Esophagus muscularis mucosa (tissue), 4 donors: ENCODE results near the gene FGF14. TPM values are rescaled to one million over a fixed set of nuclear protein-coding genes. Genes with fewer than 3 reads are reported as not detected.

Experiments
- DNase-seq: peaks from one replicate; pipeline ENCODE4 v3.0.0-alpha.2; 2017; ENCODE audit errors: extremely low spot score
- H3K27ac ChIP-seq, 4 donors: fragments of 200-600 bp; sonication (generic); replicated peaks in 1 of 4; 1 replicate in 3 of 4; 2 replicates in 1 of 4; pipeline ENCODE4 v1.5.1; 2016 to 2019; ENCODE audit warnings: mild to moderate bottlenecking in 1 of 4
- H3K27me3 ChIP-seq, 4 donors: fragments of 200-600 bp; sonication (generic); one replicate each; pipeline versions ENCODE4 v1.5.1 to v1.6.0; 2016 to 2019
- H3K36me3 ChIP-seq, 4 donors: fragments of 200-600 bp; sonication (generic); one replicate each; pipeline ENCODE4 v1.5.1; 2016 to 2019
- H3K4me1 ChIP-seq, 4 donors: fragments of 200-600 bp; sonication (generic); one replicate each; pipeline ENCODE4 v1.5.1; 2016 to 2019
- H3K4me3 ChIP-seq, 4 donors: fragments of 200-600 bp; sonication (generic); 1 replicate in 2 of 4; 2 replicates in 2 of 4; pipeline ENCODE4 v1.5.1; 2016 to 2019; ENCODE audit warnings: mild to moderate bottlenecking in 4 of 4, moderate library complexity in 1 of 4
- H3K9me3 ChIP-seq, 4 donors: fragments of 200-600 bp; sonication (generic); 1 replicate in 3 of 4; 2 replicates in 1 of 4; pipeline ENCODE4 v1.5.1; 2016 to 2019
- EP300 ChIP-seq: sonication (generic); formaldehyde crosslinking; IDR thresholded peaks from one replicate; pipeline ENCODE4 v1.6.1; 2017; ENCODE audit warnings: antibody characterized with exemption
- POLR2A ChIP-seq: fragments of 450-650 bp; IDR thresholded peaks from one replicate; pipeline ENCODE4 v1.6.1; 2017; ENCODE audit warnings: antibody characterized with exemption, moderate library complexity, mild to moderate bottlenecking, low read depth
- POLR2AphosphoS5 ChIP-seq, 2 donors: sonication (generic); formaldehyde crosslinking; IDR thresholded peaks; one replicate each; pipeline ENCODE4 v1.6.1; 2017; ENCODE audit warnings: antibody characterized with exemption in 2 of 2
- WGBS: methylation state at CpG from one replicate; pipeline ENCODE4 v1.1.5; 2018; 5-methylcytosine and 5-hydroxymethylcytosine counted together
- intact Hi-C: fragments of 100-400 bp; cut with DNase I; formaldehyde crosslinking; loops from one replicate; pipeline ENCODE4 v1.15.1; 2023
- total RNA-seq, 4 donors: library from RNA; depleted of rRNA; stranded (reverse); fragments of >200 nt; gene quantifications; one replicate each; pipeline versions ENCODE4 v1.1.0 to v1.2.1, GENCODE V29; 2016
- TF ChIP-seq, protein P1 (sequence below), 3 experiments: fragments of 200-600 bp in 2 of 3; fragments of 450-650 bp in 1 of 3; sonication (generic) in 2 of 3; IDR thresholded peaks; one replicate each; pipeline ENCODE4 v1.5.1; 2017 to 2019; ENCODE audit warnings: antibody characterized with exemption in 3 of 3, mild to moderate bottlenecking in 2 of 3, moderate library complexity in 1 of 3

Gene FGF14
- total RNA-seq, 4 donors from 2014 or later = 0.33 to 2.1 (median 0.87) TPM

DNA sequence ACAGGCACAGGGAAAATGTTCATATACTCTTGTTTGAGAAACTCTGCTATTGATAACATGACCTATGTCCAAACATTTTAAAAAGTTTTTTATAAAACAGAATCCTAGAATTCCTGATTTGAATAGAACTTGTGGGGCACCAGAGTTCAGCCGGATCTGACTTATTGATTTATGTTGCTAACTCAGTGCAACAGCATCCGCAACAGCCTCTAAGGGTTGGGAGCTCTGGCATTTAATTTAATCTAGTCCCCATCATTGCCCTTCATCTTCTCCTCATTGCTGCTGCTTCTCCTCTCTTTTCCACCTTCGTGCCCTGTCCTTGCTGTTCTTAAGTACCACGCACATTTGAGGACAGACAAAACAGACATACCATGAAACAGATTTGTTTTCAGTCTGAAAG lies 214.5 kb downstream of the FGF14 start:
- H3K9me3 ChIP-seq = no peaks in the 10 kb centered on the region
- TF ChIP-seq, protein P1, sequence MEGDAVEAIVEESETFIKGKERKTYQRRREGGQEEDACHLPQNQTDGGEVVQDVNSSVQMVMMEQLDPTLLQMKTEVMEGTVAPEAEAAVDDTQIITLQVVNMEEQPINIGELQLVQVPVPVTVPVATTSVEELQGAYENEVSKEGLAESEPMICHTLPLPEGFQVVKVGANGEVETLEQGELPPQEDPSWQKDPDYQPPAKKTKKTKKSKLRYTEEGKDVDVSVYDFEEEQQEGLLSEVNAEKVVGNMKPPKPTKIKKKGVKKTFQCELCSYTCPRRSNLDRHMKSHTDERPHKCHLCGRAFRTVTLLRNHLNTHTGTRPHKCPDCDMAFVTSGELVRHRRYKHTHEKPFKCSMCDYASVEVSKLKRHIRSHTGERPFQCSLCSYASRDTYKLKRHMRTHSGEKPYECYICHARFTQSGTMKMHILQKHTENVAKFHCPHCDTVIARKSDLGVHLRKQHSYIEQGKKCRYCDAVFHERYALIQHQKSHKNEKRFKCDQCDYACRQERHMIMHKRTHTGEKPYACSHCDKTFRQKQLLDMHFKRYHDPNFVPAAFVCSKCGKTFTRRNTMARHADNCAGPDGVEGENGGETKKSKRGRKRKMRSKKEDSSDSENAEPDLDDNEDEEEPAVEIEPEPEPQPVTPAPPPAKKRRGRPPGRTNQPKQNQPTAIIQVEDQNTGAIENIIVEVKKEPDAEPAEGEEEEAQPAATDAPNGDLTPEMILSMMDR (IDR thresholded peaks at IDR 0.05) = no peak
- TF ChIP-seq EP300 (no peak), POLR2A (no peak), POLR2AphosphoS5 (IDR thresholded peaks at IDR 0.05) (no peak)
- no peak for DNase-seq
- 92% methylated on average over 4 of the region's 4 CpGs for WGBS
- no peak overlapping the region for H3K27ac ChIP-seq
- H3K27me3 ChIP-seq = no peaks in the 10 kb centered on the region
- H3K36me3 ChIP-seq = no peaks in the 10 kb centered on the region
- no peaks in the 10 kb centered on the region for H3K4me1 ChIP-seq
- no peak overlapping the region for H3K4me3 ChIP-seq
- intact Hi-C loops = no loop called here

DNA sequence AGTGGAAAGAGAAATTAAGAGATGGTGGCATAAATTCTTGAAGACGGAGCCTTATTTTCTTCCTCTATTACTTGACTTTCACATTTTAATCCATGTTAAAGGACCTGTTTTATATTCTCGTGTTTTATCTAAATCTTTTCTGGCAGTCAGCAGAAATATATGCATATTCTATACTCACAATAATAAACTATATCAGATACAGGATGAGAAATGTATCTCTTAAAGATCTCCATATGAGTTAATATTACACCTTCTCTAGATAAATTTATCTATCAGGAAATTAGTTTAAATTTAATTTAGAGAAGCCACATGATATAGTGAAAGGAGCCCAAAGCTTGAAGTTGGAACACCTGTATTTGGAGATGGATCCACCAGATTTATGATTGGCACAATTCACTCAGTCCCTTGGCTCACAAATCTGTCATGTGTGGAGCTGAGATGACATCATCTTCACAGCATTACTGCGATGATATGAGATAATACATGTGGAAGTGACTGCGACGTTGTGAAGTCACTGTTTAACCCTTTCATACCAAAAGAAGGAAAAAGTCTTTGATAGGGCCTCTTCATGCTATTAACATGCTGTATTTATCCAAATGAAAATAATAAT lies 216.4 kb downstream of the FGF14 start:
- Histone ChIP-seq H3K36me3 (no peaks in the 10 kb centered on the region), H3K27me3 (no peaks in the 10 kb centered on the region), H3K4me3 (no peak overlapping the region), H3K4me1 (no peaks in the 10 kb centered on the region), H3K9me3 (no peaks in the 10 kb centered on the region), H3K27ac (no peak overlapping the region)
- no peak for DNase-seq
- intact Hi-C loops = no loop called here
- TF ChIP-seq POLR2A (no peak), EP300 (no peak), POLR2AphosphoS5 (IDR thresholded peaks at IDR 0.05) (no peak)
- TF ChIP-seq, protein P1 (IDR thresholded peaks at IDR 0.05) = no peak
- 65% methylated on average over 5 of the region's 5 CpGs for WGBS

DNA sequence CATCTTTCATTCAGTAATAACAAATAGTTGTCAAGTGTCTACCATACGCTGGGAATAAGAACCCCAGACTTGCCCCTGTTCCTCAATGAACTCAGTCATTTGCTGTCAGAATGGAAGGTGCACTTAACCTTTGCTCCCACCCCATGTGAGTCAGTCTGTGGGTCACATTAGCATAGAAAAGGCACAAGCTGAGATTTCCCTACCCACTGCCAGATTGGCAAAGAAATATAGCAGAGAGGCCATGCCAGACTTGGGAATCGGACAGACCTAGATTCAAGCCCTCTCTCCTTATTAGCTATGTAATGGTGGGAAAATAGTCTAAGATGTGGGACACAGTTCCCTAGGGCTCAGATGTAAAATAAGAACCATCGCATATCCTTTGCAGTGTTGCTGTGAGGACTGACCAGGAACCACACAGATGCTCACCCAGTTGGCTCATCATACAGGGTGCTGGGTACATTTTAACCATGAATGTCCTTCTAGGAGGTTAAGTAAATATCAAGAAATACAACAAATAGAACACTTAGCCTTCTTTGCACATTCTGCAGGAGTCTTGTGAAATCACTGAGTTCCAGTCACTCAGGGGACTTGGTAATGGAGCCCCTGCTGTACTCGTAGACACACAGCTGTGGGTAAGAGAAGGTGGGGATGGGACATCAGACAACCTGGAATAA lies 218.2 kb downstream of the FGF14 start:
- Histone ChIP-seq H3K9me3 (no peaks in the 10 kb centered on the region), H3K36me3 (no peaks in the 10 kb centered on the region), H3K4me1 (no peaks in the 10 kb centered on the region), H3K27me3 (no peaks in the 10 kb centered on the region), H3K4me3 (no peak overlapping the region), H3K27ac (no peak overlapping the region)
- intact Hi-C loops = no loop called here
- 89% methylated on average over 4 of the region's 4 CpGs for WGBS
- TF ChIP-seq EP300 (no peak), POLR2AphosphoS5 (IDR thresholded peaks at IDR 0.05) (no peak), POLR2A (no peak)
- TF ChIP-seq, protein P1 (IDR thresholded peaks at IDR 0.05) = no peak
- DNase-seq = no peak

DNA sequence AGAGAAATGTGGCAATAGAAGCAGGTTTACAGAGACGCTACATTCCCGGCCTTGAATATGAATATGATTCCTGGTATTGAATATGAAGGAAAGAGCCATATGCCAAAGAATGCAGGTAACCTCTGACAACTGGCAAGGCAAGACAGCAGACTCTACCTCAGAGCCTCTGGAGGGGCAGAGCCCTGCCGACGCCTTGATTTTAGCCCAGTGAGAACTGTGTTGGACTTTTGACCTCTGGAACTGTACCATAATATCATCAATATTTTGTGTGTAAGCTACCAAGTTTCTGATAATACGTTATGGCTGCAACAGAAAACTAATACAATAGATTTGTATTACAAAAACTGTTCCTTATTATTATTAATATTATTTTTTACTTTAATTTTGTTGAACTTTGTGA lies 219.7 kb downstream of the FGF14 start:
- Histone ChIP-seq H3K4me3 (no peak overlapping the region), H3K4me1 (no peaks in the 10 kb centered on the region), H3K9me3 (no peaks in the 10 kb centered on the region), H3K36me3 (no peaks in the 10 kb centered on the region), H3K27ac (no peak overlapping the region), H3K27me3 (no peaks in the 10 kb centered on the region)
- 85% methylated on average over 5 of the region's 5 CpGs for WGBS
- DNase-seq = no peak
- TF ChIP-seq POLR2A = no peak
- no peak for TF ChIP-seq EP300
- TF ChIP-seq, protein P1 (IDR thresholded peaks at IDR 0.05) = no peak
- no peak for TF ChIP-seq POLR2AphosphoS5 (IDR thresholded peaks at IDR 0.05)
- intact Hi-C loops = no loop called here

DNA sequence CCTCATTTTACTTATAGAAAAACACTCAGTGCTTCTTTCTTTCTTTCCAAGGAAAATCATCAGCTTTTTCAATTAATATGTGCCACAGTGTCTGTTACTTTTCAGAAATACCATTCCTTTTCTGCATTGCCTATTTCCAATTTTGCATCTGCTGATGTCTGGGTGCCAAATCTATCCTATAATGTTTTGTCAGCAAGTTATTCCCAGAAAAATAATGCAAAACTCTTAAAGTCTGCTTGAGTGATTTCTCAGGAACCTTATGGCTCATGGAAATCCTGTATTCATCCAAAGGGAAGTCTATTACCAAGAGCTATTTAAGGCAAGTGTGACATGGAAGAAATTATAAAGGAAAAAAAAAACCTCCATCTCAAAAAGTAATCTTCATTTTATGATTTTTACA lies 224.4 kb downstream of the FGF14 start:
- TF ChIP-seq, protein P1 (IDR thresholded peaks at IDR 0.05) = no peak
- TF ChIP-seq POLR2A (no peak), EP300 (no peak), POLR2AphosphoS5 (IDR thresholded peaks at IDR 0.05) (no peak)

More for the DNA sequence above, 224.4 kb downstream of the FGF14 start:
- Histone ChIP-seq H3K27me3 (no peaks in the 10 kb centered on the region), H3K27ac (no peak overlapping the region), H3K36me3 (no peaks in the 10 kb centered on the region), H3K4me3 (no peak overlapping the region), H3K9me3 (no peaks in the 10 kb centered on the region), H3K4me1 (no peaks in the 10 kb centered on the region)
- no peak for DNase-seq
- intact Hi-C loops = no loop called here
